HepG2 (cell line): ENCODE results near the gene RLN2. TPM values are rescaled to one million over a fixed set of nuclear protein-coding genes. Genes with fewer than 3 reads are reported as not detected.

Source experiments
- ATAC-seq: fragments of 200-7000 bp; cut with Tn5 transposase; 3 replicates; pipeline ENCODE4 v1.9.1; 2020; ENCODE audit warnings: mild to moderate bottlenecking, moderate library complexity
- BruUV-seq: library from RNA; stranded (reverse); fragments of 400-500 nt; replicated peaks from 2 replicates; lab custom pipeline; 2021; lab: Mats Ljungman, UMichigan
- CTCF ChIA-PET: fragments of 300-600 bp; formaldehyde crosslinking; extraction: SDS; loops from one replicate; lab custom pipeline; 2021; ENCODE audit warnings: low total read pairs, inconsistent platforms, low intra/inter-chr PET ratio; lab: Yijun Ruan, JAX
- POLR2A ChIA-PET: fragments of 350-600 bp; sonication (Branson Sonifier 250); formaldehyde crosslinking; loops from one replicate; lab custom pipeline; 2020; ENCODE audit warnings: antibody characterized with exemption, inconsistent platforms; lab: Yijun Ruan, JAX
- DNase-seq: peaks from one replicate; pipeline ENCODE4 v3.0.0-alpha.2; 2015; ENCODE audit warnings: low spot score
- FAIRE-seq: peaks from 3 replicates; lab custom pipeline; 2011; peaks lifted over from hg19 to GRCh38; lab: Jason Lieb, UNC
- H2AFZ ChIP-seq: one replicate; pipeline ENCODE4 v1.6.1; 2011; ENCODE audit warnings: low read length, inconsistent platforms
- H3K27ac ChIP-seq: fragments of 300-600 bp; 3 replicates; pipeline ENCODE4 v1.8.0; 2011; ENCODE audit warnings: mixed run types, mild to moderate bottlenecking, mixed read lengths, low read length, inconsistent platforms; ENCODE audit not compliant: insufficient read depth; ENCODE audit errors: extremely low read length
- H3K27me3 ChIP-seq, 2 experiments: fragments of 200-600 bp in 1 of 2; 2 replicates in 1 of 2; 3 replicates in 1 of 2; pipeline versions ENCODE4 v1.6.0 to v1.8.0; 2011; ENCODE audit warnings: low read length in 2 of 2, mild to moderate bottlenecking in 2 of 2, moderate library complexity in 2 of 2, inconsistent platforms in 1 of 2; ENCODE audit not compliant: insufficient read depth in 2 of 2, control insufficient read depth in 1 of 2
- H3K36me3 ChIP-seq, 2 experiments: fragments of 200-600 bp in 1 of 2; replicated peaks in 1 of 2; 2 replicates in 1 of 2; 3 replicates in 1 of 2; pipeline versions ENCODE4 v1.5.1 to v1.8.0; 2011; ENCODE audit warnings: low read length in 2 of 2, inconsistent platforms in 1 of 2; ENCODE audit not compliant: insufficient read depth in 2 of 2, control insufficient read depth in 1 of 2
- H3K4me1 ChIP-seq: 2 replicates; pipeline ENCODE4 v1.5.1; 2012; ENCODE audit warnings: low read length, inconsistent platforms; ENCODE audit not compliant: insufficient read depth
- H3K4me2 ChIP-seq: 2 replicates; pipeline ENCODE4 v1.6.0; 2011; ENCODE audit warnings: low read depth, low read length, inconsistent platforms
- H3K4me3 ChIP-seq, 3 experiments: fragments of 200-600 bp in 1 of 3; sonication (generic), shearing (Covaris generic) in 1 of 3; replicated peaks in 1 of 3; 2 replicates each; pipeline ENCODE4 v1.5.1; 2011 to 2016; ENCODE audit warnings: low read length in 3 of 3, inconsistent platforms in 2 of 3, low read depth in 2 of 3, mild to moderate bottlenecking in 2 of 3, control low read depth in 1 of 3, mixed read lengths in 1 of 3; ENCODE audit not compliant: insufficient read depth in 1 of 3
- H3K79me2 ChIP-seq: one replicate; pipeline ENCODE4 v1.6.1; 2011; ENCODE audit warnings: low read length, inconsistent platforms; ENCODE audit not compliant: insufficient read depth
- H3K9ac ChIP-seq: 2 replicates; pipeline ENCODE4 v1.6.0; 2011; ENCODE audit warnings: mild to moderate bottlenecking, low read depth, low read length, inconsistent platforms; ENCODE audit not compliant: insufficient read depth
- H3K9me3 ChIP-seq: 2 replicates; pipeline ENCODE4 v1.5.1; 2012; ENCODE audit warnings: mild to moderate bottlenecking, low read length
- H4K20me1 ChIP-seq: 2 replicates; pipeline ENCODE4 v1.6.0; 2011; ENCODE audit warnings: inconsistent platforms, mild to moderate bottlenecking, low read length, moderate library complexity; ENCODE audit not compliant: insufficient read depth
- BCL6 ChIP-seq: IDR thresholded peaks from 2 replicates; pipeline ENCODE4 v1.6.1; 2016; ENCODE audit warnings: missing genetic modification reagents, missing compliant biosample characterization
- CTCF ChIP-seq: sonication (generic); formaldehyde crosslinking; IDR thresholded peaks from 2 replicates; pipeline ENCODE4 v1.5.0; 2020; ENCODE audit warnings: mild to moderate bottlenecking, missing genetic modification reagents, moderate library complexity
- EEA1 ChIP-seq: sonication (generic); formaldehyde crosslinking; IDR thresholded peaks from 2 replicates; pipeline ENCODE4 v1.5.1; 2020; ENCODE audit warnings: mild to moderate bottlenecking, missing genetic modification reagents, borderline replicate concordance
- ETV6 ChIP-seq: sonication (generic); formaldehyde crosslinking; conservative IDR thresholded peaks from 2 replicates; pipeline ENCODE4 v1.4.0; 2020; ENCODE audit warnings: missing genetic modification reagents
- GPBP1L1 ChIP-seq: sonication (generic); formaldehyde crosslinking; IDR thresholded peaks from 2 replicates; pipeline ENCODE4 v1.5.0; 2020; ENCODE audit warnings: mild to moderate bottlenecking, missing genetic modification reagents
- HOXA7 ChIP-seq: sonication (generic); formaldehyde crosslinking; IDR thresholded peaks from 2 replicates; pipeline ENCODE4 v1.8.1; 2022; ENCODE audit warnings: mild to moderate bottlenecking, missing genetic modification reagents, moderate library complexity
- ISL2 ChIP-seq: sonication (generic); formaldehyde crosslinking; IDR thresholded peaks from 2 replicates; pipeline ENCODE4 v1.5.0; 2020; ENCODE audit warnings: missing genetic modification reagents
- JUN ChIP-seq: sonication (generic); formaldehyde crosslinking; IDR thresholded peaks from 2 replicates; pipeline ENCODE4 v1.4.0; 2020; ENCODE audit warnings: mild to moderate bottlenecking, missing genetic modification reagents
- MZF1 ChIP-seq: sonication (generic); formaldehyde crosslinking; IDR thresholded peaks from 2 replicates; pipeline ENCODE4 v1.8.1; 2023; ENCODE audit warnings: mild to moderate bottlenecking, missing genetic modification reagents, borderline replicate concordance
- NR2C2 ChIP-seq: sonication (generic); formaldehyde crosslinking; IDR thresholded peaks from 2 replicates; pipeline ENCODE4 v1.4.0; 2020; ENCODE audit warnings: missing genetic modification reagents, mild to moderate bottlenecking, moderate library complexity, borderline replicate concordance
- NR2F2 ChIP-seq: IDR thresholded peaks from 2 replicates; pipeline ENCODE4 v1.6.1; 2012; ENCODE audit warnings: low read depth, inconsistent platforms, borderline replicate concordance
- POGZ ChIP-seq: sonication (generic); formaldehyde crosslinking; IDR thresholded peaks from 2 replicates; pipeline ENCODE4 v1.4.0; 2020; ENCODE audit warnings: mild to moderate bottlenecking, missing genetic modification reagents
- SALL2 ChIP-seq: sonication (generic); formaldehyde crosslinking; IDR thresholded peaks from 2 replicates; pipeline ENCODE4 v1.8.1; 2023; ENCODE audit warnings: mild to moderate bottlenecking, missing genetic modification reagents, inconsistent platforms
- SMYD3 ChIP-seq: sonication (generic); formaldehyde crosslinking; IDR thresholded peaks from 2 replicates; pipeline ENCODE4 v1.8.1; 2023; ENCODE audit warnings: mild to moderate bottlenecking, missing genetic modification reagents
- ZBTB7A ChIP-seq: sonication (generic); formaldehyde crosslinking; IDR thresholded peaks from 2 replicates; pipeline ENCODE4 v1.8.0; 2022; ENCODE audit warnings: mild to moderate bottlenecking, missing genetic modification reagents
- ZNF468 ChIP-seq: sonication (generic); formaldehyde crosslinking; IDR thresholded peaks from 2 replicates; pipeline ENCODE4 v1.8.0; 2022; ENCODE audit warnings: mild to moderate bottlenecking, moderate library complexity, missing genetic modification reagents
- ZNF800 ChIP-seq: sonication (generic); formaldehyde crosslinking; IDR thresholded peaks from 2 replicates; pipeline ENCODE4 v1.4.0; 2020; ENCODE audit warnings: missing genetic modification reagents
- ZSCAN22 ChIP-seq: sonication (generic); formaldehyde crosslinking; IDR thresholded peaks from 2 replicates; pipeline ENCODE4 v1.4.0; 2020; ENCODE audit warnings: mild to moderate bottlenecking, missing genetic modification reagents
- ZSCAN25 ChIP-seq: sonication (generic); formaldehyde crosslinking; IDR thresholded peaks from 2 replicates; pipeline ENCODE4 v1.8.0; 2022; ENCODE audit warnings: mild to moderate bottlenecking, missing genetic modification reagents
- in situ Hi-C: cut with HindIII; loops from 2 replicates; pipeline ENCODE4 v1.10.0; 2017; ENCODE audit warnings: low pct_unique_long_range_greater_than_20kb; ENCODE audit not compliant: extremely low pct_ligation_motif_present
- intact Hi-C: fragments of 100-400 bp; cut with micrococcal nuclease; formaldehyde crosslinking; loops from one replicate; pipeline ENCODE4 v1.10.0; 2022; ENCODE audit not compliant: unreplicated experiment
- polyA plus RNA-seq, 8 experiments: library from polyadenylated mRNA; depleted of rRNA in 3 of 8; stranded (reverse) in 7 of 8; unstranded in 1 of 8; fragments of >200 nt; fragmentation: Illumina TruSeq in 4 of 8; extraction: Trizol in 4 of 8; gene quantifications; 2 replicates each; pipeline versions ENCODE4 v1.2.1 to v1.2.3, GENCODE V29; 2011 to 2016; ENCODE audit warnings: low read depth in 4 of 8, missing spikeins in 1 of 8, mixed read lengths in 1 of 8; ENCODE audit not compliant: insufficient read depth in 1 of 8
- total RNA-seq, 5 experiments: library from RNA; depleted of rRNA; stranded (reverse); fragments of >200 nt; fragmentation: Illumina TruSeq; extraction: Trizol; gene quantifications; 2 replicates each; pipeline ENCODE4 v1.2.3, GENCODE V29; 2016; ENCODE audit warnings: low read depth in 1 of 5

RLN2 gene
- total and polyA plus RNA-seq, 2 of the 13 experiments (the other 11 are each of a cell fraction or from before 2014, with no cell fraction given) = not detected

- Histone ChIP-seq H3K79me2 (no peaks in the 10 kb centered on the region), H3K9me3 (no peaks in the 10 kb centered on the region), H3K9ac (no peak overlapping the region), H3K4me2 (no peak overlapping the region), H3K27ac (no peak overlapping the region), H2AFZ (no peak overlapping the region), H4K20me1 (no peaks in the 10 kb centered on the region), H3K27me3 (0 out of 5 replicates have a peak, but pooled peaks cover 0 to 2% of the 10 kb centered on the region in 2 experiments), H3K4me3 (no peak overlapping the region), H3K36me3 (no peaks in the 10 kb centered on the region), H3K4me1 (no peaks in the 10 kb centered on the region)
- POLR2A ChIA-PET = no interaction called here
- FAIRE-seq (no peak), ATAC-seq (no peak), DNase-seq (no peak)
- intact Hi-C loops = no loop called here
- in situ Hi-C loops = no loop called here
- no TSS peak for BruUV-seq
- TF ChIP-seq EEA1 (no peak), HOXA7 (no peak), NR2F2 (no peak), BCL6 (CRISPR knock-in tag) (no peak), CTCF (CRISPR knock-in tag) (no peak), ZNF800 (no peak), ZSCAN25 (CRISPR knock-in tag) (no peak), ZBTB7A (CRISPR knock-in tag) (no peak), POGZ (CRISPR knock-in tag) (no peak), GPBP1L1 (CRISPR knock-in tag) (no peak), ETV6 (CRISPR knock-in tag) (no peak), SMYD3 (no peak), MZF1 (no peak), JUN (no peak), SALL2 (CRISPR knock-in tag) (no peak), ZNF468 (CRISPR knock-in tag) (no peak), NR2C2 (no peak), ZSCAN22 (CRISPR knock-in tag) (no peak), ISL2 (CRISPR knock-in tag) (no peak)
- CTCF ChIA-PET = no interaction called here
Observed at GRCh38 chr9:5326187-5326586, 21.7 kb upstream of the RLN2 start.
